ENCODE data around the gene OXT. TPM values are rescaled to one million over a fixed set of nuclear protein-coding genes. Genes with fewer than 3 reads are reported as not detected.
"Not testable (repeated sequence)": the region's sequence is repeated elsewhere in the genome, so short reads cannot be mapped to it uniquely, and the experiment has no call there.

The OXT gene
- total RNA-seq: under 1 TPM in 1 of 2 experiments, not detected in 1; 0.47 TPM

DNA sequence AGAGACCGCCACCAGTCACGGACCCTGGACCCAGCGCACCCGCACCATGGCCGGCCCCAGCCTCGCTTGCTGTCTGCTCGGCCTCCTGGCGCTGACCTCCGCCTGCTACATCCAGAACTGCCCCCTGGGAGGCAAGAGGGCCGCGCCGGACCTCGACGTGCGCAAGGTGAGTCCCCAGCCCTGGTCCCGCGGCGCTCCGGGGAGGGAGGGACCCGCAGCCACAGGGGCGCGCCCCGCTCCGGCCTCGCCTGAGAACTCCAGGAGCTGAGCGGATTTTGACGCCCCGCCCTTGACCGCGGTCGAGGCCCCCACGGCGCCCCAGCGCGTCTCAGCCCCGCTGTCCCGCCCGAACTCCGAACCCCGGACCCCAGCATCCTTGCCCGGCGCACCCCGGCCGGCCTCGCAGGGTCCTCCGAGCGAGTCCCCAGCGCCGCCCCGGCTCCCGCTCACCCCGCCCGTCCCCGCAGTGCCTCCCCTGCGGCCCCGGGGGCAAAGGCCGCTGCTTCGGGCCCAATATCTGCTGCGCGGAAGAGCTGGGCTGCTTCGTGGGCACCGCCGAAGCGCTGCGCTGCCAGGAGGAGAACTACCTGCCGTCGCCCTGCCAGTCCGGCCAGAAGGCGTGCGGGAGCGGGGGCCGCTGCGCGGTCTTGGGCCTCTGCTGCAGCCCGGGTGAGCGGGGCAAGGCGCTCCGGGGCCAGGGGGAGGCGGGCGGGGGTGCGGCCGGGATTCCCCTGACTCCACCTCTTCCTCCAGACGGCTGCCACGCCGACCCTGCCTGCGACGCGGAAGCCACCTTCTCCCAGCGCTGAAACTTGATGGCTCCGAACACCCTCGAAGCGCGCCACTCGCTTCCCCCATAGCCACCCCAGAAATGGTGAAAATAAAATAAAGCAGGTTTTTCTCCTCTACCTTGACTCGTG lies at the start of gene OXT:
OXT (plus strand) TSS at position 11 of the 920 bp plus-strand sequence; CDS start at position 47, 36 bp downstream.
- Mint-ChIP-seq H3K4me3 (peak within 1 kb of the TSS; percentile 77), H3K36me3 (no peaks in the 10 kb centered on the region), H3K4me1 (peaks cover 15% of the 10 kb centered on the region), H3K27ac (peak within 1 kb of the TSS; percentile 34), H3K27me3 (peaks cover 3% of the 10 kb centered on the region), H3K9me3 (no peaks in the 10 kb centered on the region)
- DNase-seq: peak; percentile 67

- Mint-ChIP-seq H3K9me3 (no peaks in the 10 kb centered on the region), H3K4me3 (no peak overlapping the region), H3K27me3 (no peaks in the 10 kb centered on the region), H3K36me3 (peaks cover 14% of the 10 kb centered on the region), H3K27ac (no peak overlapping the region), H3K4me1 (no peaks in the 10 kb centered on the region)
- DNase-seq: no peak
Observed at GRCh38 chr20:3021777-3022176, 49.6 kb upstream of the OXT start.

GRCh38 chr20:3022559-3023490 lies 48.6 kb upstream of the OXT start:
- not testable (repeated sequence) for H3K27me3 Mint-ChIP-seq, H3K27ac Mint-ChIP-seq, H3K36me3 Mint-ChIP-seq, H3K4me3 Mint-ChIP-seq, H3K9me3 Mint-ChIP-seq, DNase-seq, H3K4me1 Mint-ChIP-seq

DNA sequence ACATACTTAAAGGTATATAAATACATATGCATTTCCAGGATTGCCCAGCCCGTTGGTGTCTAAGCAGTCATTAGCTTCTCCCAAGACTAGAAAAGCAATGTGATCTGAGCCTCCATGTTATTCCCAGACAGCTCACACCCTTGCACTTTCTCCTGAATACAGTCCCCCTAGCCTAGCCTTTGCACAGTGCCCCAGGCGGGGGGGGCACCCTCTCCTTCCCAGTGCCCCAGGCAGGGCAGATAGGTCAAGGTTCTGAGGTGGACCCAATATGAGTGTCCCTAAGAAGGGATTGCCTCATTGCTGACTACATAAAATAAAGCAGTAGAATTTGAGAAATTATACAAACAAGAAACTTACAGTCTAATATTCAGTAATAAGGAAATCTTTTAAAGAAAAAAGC lies 43.4 kb upstream of the OXT start:
- H3K27ac Mint-ChIP-seq: no peak overlapping the region
- no peak overlapping the region for H3K4me3 Mint-ChIP-seq
- DNase-seq: no peak
- no peaks in the 10 kb centered on the region for H3K4me1 Mint-ChIP-seq
- H3K9me3 Mint-ChIP-seq: no peaks in the 10 kb centered on the region
- H3K36me3 Mint-ChIP-seq: peaks cover 6% of the 10 kb centered on the region
- no peaks in the 10 kb centered on the region for H3K27me3 Mint-ChIP-seq

GRCh38 chr20:3031524-3032147 lies 39.8 kb upstream of the OXT start:
- H3K36me3 Mint-ChIP-seq: peaks cover 13% of the 10 kb centered on the region
- no peaks in the 10 kb centered on the region for H3K4me1 Mint-ChIP-seq
- no peak overlapping the region for H3K27ac Mint-ChIP-seq
- H3K27me3 Mint-ChIP-seq: no peaks in the 10 kb centered on the region
- no peak overlapping the region for H3K4me3 Mint-ChIP-seq
- no peaks in the 10 kb centered on the region for H3K9me3 Mint-ChIP-seq
- DNase-seq: no peak

DNA sequence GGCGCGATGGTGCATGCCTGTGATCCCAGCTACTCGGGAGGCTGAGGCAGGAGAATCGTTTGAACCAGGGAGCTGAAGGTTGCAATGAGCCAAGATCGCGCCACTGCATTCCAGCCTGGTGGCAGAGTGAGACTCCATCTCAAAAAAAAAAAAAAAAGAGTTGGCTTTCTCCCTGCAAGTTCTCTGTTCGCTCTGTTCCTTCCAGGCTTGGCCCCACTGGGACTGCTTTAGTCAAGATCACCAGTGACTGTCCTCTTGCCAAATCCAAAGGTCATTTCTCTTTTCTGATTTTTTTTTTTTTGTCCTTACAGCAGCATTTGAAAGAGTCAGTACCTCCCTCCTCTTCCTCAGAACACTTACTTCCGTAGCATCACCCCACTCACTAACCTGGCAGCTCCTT lies 38.8 kb upstream of the OXT start:
- no peak for DNase-seq
- H3K27me3 Mint-ChIP-seq: no peaks in the 10 kb centered on the region
- H3K9me3 Mint-ChIP-seq: no peaks in the 10 kb centered on the region
- H3K4me1 Mint-ChIP-seq: no peaks in the 10 kb centered on the region
- H3K4me3 Mint-ChIP-seq: no peak overlapping the region
- H3K36me3 Mint-ChIP-seq: peaks cover 13% of the 10 kb centered on the region
- H3K27ac Mint-ChIP-seq: no peak overlapping the region

- H3K27ac Mint-ChIP-seq: no peak overlapping the region
- H3K9me3 Mint-ChIP-seq: no peaks in the 10 kb centered on the region
- no peak for DNase-seq
- no peak overlapping the region for H3K4me3 Mint-ChIP-seq
- no peaks in the 10 kb centered on the region for H3K4me1 Mint-ChIP-seq
- peaks cover 19% of the 10 kb centered on the region for H3K36me3 Mint-ChIP-seq
- no peaks in the 10 kb centered on the region for H3K27me3 Mint-ChIP-seq
Observed at GRCh38 chr20:3037654-3038053, 33.8 kb upstream of the OXT start.

DNA sequence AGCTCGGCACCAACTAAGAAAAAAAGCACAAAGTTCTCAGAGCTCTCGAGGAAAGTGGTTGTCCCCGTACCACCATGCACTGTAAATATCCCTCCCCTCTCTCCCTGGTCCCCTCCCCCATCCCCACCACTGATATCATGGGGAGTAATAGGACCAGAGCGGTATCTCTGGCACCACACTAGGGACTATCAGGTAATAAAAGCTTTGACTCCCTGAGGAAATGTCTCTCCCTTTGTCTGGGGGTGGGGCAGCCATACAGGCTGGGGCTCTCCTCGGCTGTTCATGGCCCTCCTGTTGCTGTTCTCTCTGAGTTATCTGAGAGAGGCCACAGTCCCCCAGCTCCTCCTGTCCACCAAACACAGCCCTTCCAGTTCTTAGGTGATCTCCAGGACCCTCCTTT lies 33.0 kb upstream of the OXT start:
- no peaks in the 10 kb centered on the region for H3K9me3 Mint-ChIP-seq

GRCh38 chr20:3039426-3039825 lies 32.0 kb upstream of the OXT start:
- H3K9me3 Mint-ChIP-seq: no peaks in the 10 kb centered on the region
- no peak for DNase-seq
- H3K4me3 Mint-ChIP-seq: no peak overlapping the region
- H3K36me3 Mint-ChIP-seq: peaks cover 19% of the 10 kb centered on the region
- no peaks in the 10 kb centered on the region for H3K27me3 Mint-ChIP-seq
- no peak overlapping the region for H3K27ac Mint-ChIP-seq
- no peaks in the 10 kb centered on the region for H3K4me1 Mint-ChIP-seq

More for the DNA sequence above, 33.0 kb upstream of the OXT start:
- Mint-ChIP-seq H3K27me3 (no peaks in the 10 kb centered on the region), H3K36me3 (peaks cover 19% of the 10 kb centered on the region), H3K4me1 (no peaks in the 10 kb centered on the region), H3K4me3 (no peak overlapping the region), H3K27ac (no peak overlapping the region)
- DNase-seq: no peak

- Mint-ChIP-seq H3K4me3 (no peak overlapping the region), H3K4me1 (peaks cover 2% of the 10 kb centered on the region), H3K36me3 (peaks cover 17% of the 10 kb centered on the region), H3K27me3 (no peaks in the 10 kb centered on the region), H3K9me3 (no peaks in the 10 kb centered on the region), H3K27ac (peak overlapping the region; percentile 72)
- no peak for DNase-seq
Observed at GRCh38 chr20:3040086-3040485, 31.3 kb upstream of the OXT start.

- no peak for DNase-seq
- Mint-ChIP-seq H3K27ac (no peak overlapping the region), H3K9me3 (no peaks in the 10 kb centered on the region), H3K36me3 (peaks cover 15% of the 10 kb centered on the region), H3K27me3 (no peaks in the 10 kb centered on the region), H3K4me1 (peaks cover 7% of the 10 kb centered on the region), H3K4me3 (no peak overlapping the region)
Observed at GRCh38 chr20:3041854-3042409, 29.5 kb upstream of the OXT start.

DNA sequence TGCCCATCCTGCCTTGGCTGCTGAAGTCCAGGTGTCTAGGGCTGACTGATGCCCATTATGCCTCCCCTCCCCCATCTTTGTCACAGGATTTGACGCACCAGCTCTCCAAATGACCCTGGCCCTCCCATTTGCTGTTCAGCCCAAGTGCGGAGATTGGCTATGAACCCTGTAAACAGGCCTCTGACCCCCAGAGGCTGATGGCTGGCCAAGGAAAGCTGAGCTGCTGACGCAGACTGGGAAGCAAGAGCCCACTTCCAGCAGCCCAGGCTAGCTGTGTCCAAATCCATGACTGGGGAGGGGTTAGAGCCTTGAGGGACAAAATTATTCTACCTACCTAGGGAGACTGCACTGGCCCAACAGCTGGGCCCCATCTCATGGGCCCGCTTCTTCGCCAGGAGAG lies 28.8 kb upstream of the OXT start:
- Mint-ChIP-seq H3K4me3 (no peak overlapping the region), H3K9me3 (no peaks in the 10 kb centered on the region), H3K27me3 (no peaks in the 10 kb centered on the region)

GRCh38 chr20:3043322-3043721 lies 28.1 kb upstream of the OXT start, which contains the start of gene GNRH2:
Gene GNRH2, plus strand, starts transcription at chr20:3043622. Its CDS starts 793 bp downstream, at chr20:3044415.
- DNase-seq: no peak
- Mint-ChIP-seq H3K36me3 (peaks cover 18% of the 10 kb centered on the region), H3K27me3 (no peaks in the 10 kb centered on the region), H3K27ac (peak within 1 kb of the TSS; percentile 31), H3K4me1 (peaks cover 14% of the 10 kb centered on the region), H3K9me3 (no peaks in the 10 kb centered on the region), H3K4me3 (no peak within 1 kb of the TSS)

More for the DNA sequence above, 28.8 kb upstream of the OXT start:
- DNase-seq: no peak
- Mint-ChIP-seq H3K36me3 (peaks cover 16% of the 10 kb centered on the region), H3K27ac (no peak overlapping the region), H3K4me1 (peaks cover 11% of the 10 kb centered on the region)

DNA sequence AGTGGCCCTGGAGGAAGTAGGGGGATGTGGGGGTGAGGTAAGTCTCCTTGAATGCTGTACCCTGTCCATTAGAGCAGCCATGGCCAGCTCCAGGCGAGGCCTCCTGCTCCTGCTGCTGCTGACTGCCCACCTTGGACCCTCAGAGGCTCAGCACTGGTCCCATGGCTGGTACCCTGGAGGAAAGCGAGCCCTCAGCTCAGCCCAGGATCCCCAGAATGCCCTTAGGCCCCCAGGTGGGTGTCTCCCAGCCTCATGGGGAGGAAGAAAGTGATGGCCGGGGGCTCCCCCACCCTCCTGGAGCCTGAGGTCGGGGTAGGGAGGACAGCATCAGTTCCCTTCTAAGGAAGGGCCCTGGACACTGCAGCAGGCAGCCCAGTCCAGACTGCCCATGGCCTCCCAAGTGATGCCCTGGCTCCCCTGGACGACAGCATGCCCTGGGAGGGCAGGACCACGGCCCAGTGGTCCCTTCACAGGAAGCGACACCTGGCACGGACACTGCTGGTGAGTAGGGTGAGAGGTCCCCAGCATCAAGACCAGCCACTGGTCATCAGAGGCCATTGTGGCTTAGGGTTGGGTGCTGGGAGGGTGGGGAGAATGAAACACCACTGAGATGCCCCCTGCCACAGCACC lies 27.0 kb upstream of the OXT start:
- peaks cover 23% of the 10 kb centered on the region for H3K36me3 Mint-ChIP-seq
- no peaks in the 10 kb centered on the region for H3K27me3 Mint-ChIP-seq
- DNase-seq: no peak
- no peaks in the 10 kb centered on the region for H3K9me3 Mint-ChIP-seq
- peaks cover 16% of the 10 kb centered on the region for H3K4me1 Mint-ChIP-seq
- H3K27ac Mint-ChIP-seq: peak overlapping the region; percentile 31
- no peak overlapping the region for H3K4me3 Mint-ChIP-seq

Data from activated naive CD8-positive, alpha-beta T cell treated with anti-CD3 and anti-CD28 coated beads for 36 hours (primary cell).